ENCODE data around the gene FCHSD2.

FCHSD2 gene

GRCh38 chr11:73018856-73019255 is 123.3 kb downstream of the FCHSD2 start:
- Histone ChIP-seq H3K27ac (ENCODE audit: low read depth in 2 of 2, low read length in 2 of 2) (no peak overlapping the region), H3K27me3 (ENCODE audit: control insufficient read depth in 2 of 2, insufficient read depth in 2 of 2, low read length in 2 of 2) (no peaks in the 10 kb centered on the region), H3K36me3 (ENCODE audit: control insufficient read depth in 2 of 2, insufficient read depth in 2 of 2, low read length in 2 of 2) (no peaks in the 10 kb centered on the region), H3K9ac (ENCODE audit: low read depth in 1 of 2, low read length in 2 of 2) (no peak overlapping the region), H3K4me3 (ENCODE audit: low read length in 2 of 2) (no peak overlapping the region), H3K4me1 (ENCODE audit: control insufficient read depth in 2 of 2, insufficient read depth in 2 of 2, low read length in 2 of 2) (no peaks in the 10 kb centered on the region), H3K9me3 (ENCODE audit: control insufficient read depth in 2 of 2, low read length in 2 of 2) (no peaks in the 10 kb centered on the region)

GRCh38 chr11:73017024-73017751 is 124.9 kb downstream of the FCHSD2 start:
- Histone ChIP-seq H3K9ac (ENCODE audit: low read depth in 1 of 2, low read length in 2 of 2) (no peak overlapping the region), H3K36me3 (ENCODE audit: control insufficient read depth in 2 of 2, insufficient read depth in 2 of 2, low read length in 2 of 2) (no peaks in the 10 kb centered on the region), H3K4me1 (ENCODE audit: control insufficient read depth in 2 of 2, insufficient read depth in 2 of 2, low read length in 2 of 2) (no peaks in the 10 kb centered on the region), H3K9me3 (ENCODE audit: control insufficient read depth in 2 of 2, low read length in 2 of 2) (no peaks in the 10 kb centered on the region), H3K27me3 (ENCODE audit: control insufficient read depth in 2 of 2, insufficient read depth in 2 of 2, low read length in 2 of 2) (no peaks in the 10 kb centered on the region), H3K4me3 (ENCODE audit: low read length in 2 of 2) (no peak overlapping the region), H3K27ac (ENCODE audit: low read depth in 2 of 2, low read length in 2 of 2) (no peak overlapping the region)

GRCh38 chr11:73013021-73013420 is 129.1 kb downstream of the FCHSD2 start:
- Histone ChIP-seq H3K9me3 (ENCODE audit: control insufficient read depth in 2 of 2, low read length in 2 of 2) (peaks cover 0 to 4% of the 10 kb centered on the region in 2 donors), H3K4me3 (ENCODE audit: low read length in 2 of 2) (no peak overlapping the region), H3K36me3 (ENCODE audit: control insufficient read depth in 2 of 2, insufficient read depth in 2 of 2, low read length in 2 of 2) (peaks cover 3 to 11% of the 10 kb centered on the region in 2 donors), H3K27ac (ENCODE audit: low read depth in 2 of 2, low read length in 2 of 2) (no peak overlapping the region), H3K9ac (ENCODE audit: low read depth in 1 of 2, low read length in 2 of 2) (no peak overlapping the region), H3K4me1 (ENCODE audit: control insufficient read depth in 2 of 2, insufficient read depth in 2 of 2, low read length in 2 of 2) (no peaks in the 10 kb centered on the region), H3K27me3 (ENCODE audit: control insufficient read depth in 2 of 2, insufficient read depth in 2 of 2, low read length in 2 of 2) (no peaks in the 10 kb centered on the region)

GRCh38 chr11:73012121-73012863 is 129.8 kb downstream of the FCHSD2 start:
- Histone ChIP-seq H3K4me1 (ENCODE audit: control insufficient read depth in 2 of 2, insufficient read depth in 2 of 2, low read length in 2 of 2) (no peaks in the 10 kb centered on the region), H3K9ac (ENCODE audit: low read depth in 1 of 2, low read length in 2 of 2) (no peak overlapping the region), H3K36me3 (ENCODE audit: control insufficient read depth in 2 of 2, insufficient read depth in 2 of 2, low read length in 2 of 2) (peaks cover 3 to 11% of the 10 kb centered on the region in 2 donors), H3K27ac (ENCODE audit: low read depth in 2 of 2, low read length in 2 of 2) (no peak overlapping the region), H3K27me3 (ENCODE audit: control insufficient read depth in 2 of 2, insufficient read depth in 2 of 2, low read length in 2 of 2) (no peaks in the 10 kb centered on the region), H3K4me3 (ENCODE audit: low read length in 2 of 2) (no peak overlapping the region), H3K9me3 (ENCODE audit: control insufficient read depth in 2 of 2, low read length in 2 of 2) (peaks cover 0 to 4% of the 10 kb centered on the region in 2 donors)

GRCh38 chr11:73011126-73011817 is 130.8 kb downstream of the FCHSD2 start:
- H3K36me3 ChIP-seq (ENCODE audit: control insufficient read depth in 2 of 2, insufficient read depth in 2 of 2, low read length in 2 of 2): peaks cover 3 to 14% of the 10 kb centered on the region in 2 donors
- peaks cover 0 to 4% of the 10 kb centered on the region in 2 donors for H3K9me3 ChIP-seq (ENCODE audit: control insufficient read depth in 2 of 2, low read length in 2 of 2)
- H3K4me1 ChIP-seq (ENCODE audit: control insufficient read depth in 2 of 2, insufficient read depth in 2 of 2, low read length in 2 of 2): no peaks in the 10 kb centered on the region
- H3K4me3 ChIP-seq (ENCODE audit: low read length in 2 of 2): no peak overlapping the region
- no peak overlapping the region for H3K9ac ChIP-seq (ENCODE audit: low read depth in 1 of 2, low read length in 2 of 2)
- H3K27me3 ChIP-seq (ENCODE audit: control insufficient read depth in 2 of 2, insufficient read depth in 2 of 2, low read length in 2 of 2): no peaks in the 10 kb centered on the region
- H3K27ac ChIP-seq (ENCODE audit: low read depth in 2 of 2, low read length in 2 of 2): no peak overlapping the region

GRCh38 chr11:73009972-73010371 is 132.1 kb downstream of the FCHSD2 start:
- Histone ChIP-seq H3K27ac (ENCODE audit: low read depth in 2 of 2, low read length in 2 of 2) (no peak overlapping the region), H3K4me3 (ENCODE audit: low read length in 2 of 2) (no peak overlapping the region), H3K9ac (ENCODE audit: low read depth in 1 of 2, low read length in 2 of 2) (no peak overlapping the region), H3K27me3 (ENCODE audit: control insufficient read depth in 2 of 2, insufficient read depth in 2 of 2, low read length in 2 of 2) (no peaks in the 10 kb centered on the region), H3K4me1 (ENCODE audit: control insufficient read depth in 2 of 2, insufficient read depth in 2 of 2, low read length in 2 of 2) (no peaks in the 10 kb centered on the region), H3K9me3 (ENCODE audit: control insufficient read depth in 2 of 2, low read length in 2 of 2) (peaks cover 0 to 4% of the 10 kb centered on the region in 2 donors), H3K36me3 (ENCODE audit: control insufficient read depth in 2 of 2, insufficient read depth in 2 of 2, low read length in 2 of 2) (peaks cover 3 to 14% of the 10 kb centered on the region in 2 donors)

- no peaks in the 10 kb centered on the region for H3K9me3 ChIP-seq (ENCODE audit: control insufficient read depth in 2 of 2, low read length in 2 of 2)
- H3K9ac ChIP-seq (ENCODE audit: low read depth in 1 of 2, low read length in 2 of 2): no peak overlapping the region
- H3K36me3 ChIP-seq (ENCODE audit: control insufficient read depth in 2 of 2, insufficient read depth in 2 of 2, low read length in 2 of 2): peaks cover 0 to 2% of the 10 kb centered on the region in 2 donors
- H3K4me3 ChIP-seq (ENCODE audit: low read length in 2 of 2): no peak overlapping the region
- no peak overlapping the region for H3K27ac ChIP-seq (ENCODE audit: low read depth in 2 of 2, low read length in 2 of 2)
- H3K4me1 ChIP-seq (ENCODE audit: control insufficient read depth in 2 of 2, insufficient read depth in 2 of 2, low read length in 2 of 2): no peaks in the 10 kb centered on the region
- no peaks in the 10 kb centered on the region for H3K27me3 ChIP-seq (ENCODE audit: control insufficient read depth in 2 of 2, insufficient read depth in 2 of 2, low read length in 2 of 2)
These were observed 138.0 kb downstream of the FCHSD2 start for GRCh38 chr11:73004088-73004487.

DNA sequence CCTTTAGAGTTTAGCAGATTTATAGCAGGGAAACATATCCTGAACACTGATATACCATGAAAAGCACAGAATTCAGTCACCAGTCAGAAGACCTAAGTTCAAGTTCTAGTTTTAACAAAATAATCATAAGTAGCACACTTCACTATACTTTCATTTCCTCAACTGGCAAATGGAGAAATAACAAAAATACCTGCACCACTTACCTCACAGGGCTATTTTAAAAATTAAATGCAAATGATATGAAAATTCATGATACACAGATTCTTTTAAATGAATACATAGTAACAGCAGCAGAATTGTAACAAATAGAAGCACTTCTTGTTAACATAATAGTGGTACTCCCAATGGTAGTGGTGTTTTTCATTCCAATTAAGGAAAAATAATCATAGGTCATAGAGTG is 139.0 kb downstream of the FCHSD2 start:
- Histone ChIP-seq H3K4me1 (ENCODE audit: control insufficient read depth in 2 of 2, insufficient read depth in 2 of 2, low read length in 2 of 2) (no peaks in the 10 kb centered on the region), H3K9me3 (ENCODE audit: control insufficient read depth in 2 of 2, low read length in 2 of 2) (no peaks in the 10 kb centered on the region), H3K27me3 (ENCODE audit: control insufficient read depth in 2 of 2, insufficient read depth in 2 of 2, low read length in 2 of 2) (no peaks in the 10 kb centered on the region), H3K4me3 (ENCODE audit: low read length in 2 of 2) (no peak overlapping the region), H3K9ac (ENCODE audit: low read depth in 1 of 2, low read length in 2 of 2) (no peak overlapping the region), H3K36me3 (ENCODE audit: control insufficient read depth in 2 of 2, insufficient read depth in 2 of 2, low read length in 2 of 2) (peaks cover 0 to 2% of the 10 kb centered on the region in 2 donors), H3K27ac (ENCODE audit: low read depth in 2 of 2, low read length in 2 of 2) (no peak overlapping the region)

GRCh38 chr11:73002214-73002613 is 139.9 kb downstream of the FCHSD2 start:
- no peaks in the 10 kb centered on the region for H3K4me1 ChIP-seq (ENCODE audit: control insufficient read depth in 2 of 2, insufficient read depth in 2 of 2, low read length in 2 of 2)
- H3K27ac ChIP-seq (ENCODE audit: low read depth in 2 of 2, low read length in 2 of 2): no peak overlapping the region
- H3K27me3 ChIP-seq (ENCODE audit: control insufficient read depth in 2 of 2, insufficient read depth in 2 of 2, low read length in 2 of 2): no peaks in the 10 kb centered on the region
- H3K36me3 ChIP-seq (ENCODE audit: control insufficient read depth in 2 of 2, insufficient read depth in 2 of 2, low read length in 2 of 2): peaks cover 0 to 2% of the 10 kb centered on the region in 2 donors
- H3K4me3 ChIP-seq (ENCODE audit: low read length in 2 of 2): no peak overlapping the region
- H3K9ac ChIP-seq (ENCODE audit: low read depth in 1 of 2, low read length in 2 of 2): no peak overlapping the region
- H3K9me3 ChIP-seq (ENCODE audit: control insufficient read depth in 2 of 2, low read length in 2 of 2): no peaks in the 10 kb centered on the region

DNA sequence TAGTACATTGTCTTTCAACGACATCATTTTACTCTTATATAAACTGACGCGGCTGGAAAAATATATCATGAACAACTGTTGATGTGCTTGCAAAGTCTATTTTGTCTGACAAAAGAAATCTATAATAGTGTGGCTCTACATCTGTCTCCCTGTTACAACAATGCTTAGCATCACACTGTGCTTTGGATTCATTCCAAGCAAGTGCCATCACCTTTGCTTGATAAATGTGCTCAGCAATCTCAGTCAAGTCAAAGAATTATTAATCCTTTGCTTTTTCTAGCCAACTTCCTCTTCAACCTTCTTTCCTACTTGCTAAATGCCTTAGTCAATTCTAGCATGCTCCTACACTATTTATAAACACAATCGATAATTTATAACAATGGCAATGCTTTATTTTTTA is 140.5 kb downstream of the FCHSD2 start:
- no peaks in the 10 kb centered on the region for H3K4me1 ChIP-seq (ENCODE audit: control insufficient read depth in 2 of 2, insufficient read depth in 2 of 2, low read length in 2 of 2)
- no peaks in the 10 kb centered on the region for H3K9me3 ChIP-seq (ENCODE audit: control insufficient read depth in 2 of 2, low read length in 2 of 2)
- H3K27ac ChIP-seq (ENCODE audit: low read depth in 2 of 2, low read length in 2 of 2): no peak overlapping the region
- H3K4me3 ChIP-seq (ENCODE audit: low read length in 2 of 2): no peak overlapping the region
- no peak overlapping the region for H3K9ac ChIP-seq (ENCODE audit: low read depth in 1 of 2, low read length in 2 of 2)
- no peaks in the 10 kb centered on the region for H3K27me3 ChIP-seq (ENCODE audit: control insufficient read depth in 2 of 2, insufficient read depth in 2 of 2, low read length in 2 of 2)
- H3K36me3 ChIP-seq (ENCODE audit: control insufficient read depth in 2 of 2, insufficient read depth in 2 of 2, low read length in 2 of 2): peaks cover 0 to 2% of the 10 kb centered on the region in 2 donors

All from mucosa of rectum (tissue), 2 donors.